ENCODE data around the gene SH3GL3.

The SH3GL3 gene

GRCh38 chr15:83569341-83569740 is 122.2 kb downstream of the SH3GL3 start:
- TF ChIP-seq REST (IDR thresholded peaks at IDR 0.05; ENCODE audit: insufficient read depth in 1 of 2, low read depth in 2 of 2, low read length in 2 of 2): no peak
- TF ChIP-seq SIN3A (IDR thresholded peaks at IDR 0.05; ENCODE audit: borderline replicate concordance, insufficient read depth, low read length): no peak
- no peak for TF ChIP-seq POLR2AphosphoS5 (IDR thresholded peaks at IDR 0.05; ENCODE audit: low read depth, low read length)

- no peak for TF ChIP-seq TAF1 (IDR thresholded peaks at IDR 0.05; ENCODE audit: borderline replicate concordance, insufficient read depth, low read length)
- TF ChIP-seq SIN3A (IDR thresholded peaks at IDR 0.05; ENCODE audit: borderline replicate concordance, insufficient read depth, low read length): no peak
- TF ChIP-seq POLR2AphosphoS5 (IDR thresholded peaks at IDR 0.05; ENCODE audit: low read depth, low read length): no peak
- TF ChIP-seq REST (IDR thresholded peaks at IDR 0.05; ENCODE audit: insufficient read depth in 1 of 2, low read depth in 2 of 2, low read length in 2 of 2): no peak
- no peak for TF ChIP-seq FOXP2 (optimal IDR thresholded peaks at IDR 0.05; ENCODE audit: borderline replicate concordance, extremely low read depth, extremely low read length, insufficient read depth)
Measured at GRCh38 chr15:83570756-83571155, 123.6 kb downstream of the SH3GL3 start.

GRCh38 chr15:83571820-83572707 is 124.9 kb downstream of the SH3GL3 start:
- no peak for TF ChIP-seq SIN3A (IDR thresholded peaks at IDR 0.05; ENCODE audit: borderline replicate concordance, insufficient read depth, low read length)
- TF ChIP-seq TAF1 (IDR thresholded peaks at IDR 0.05; ENCODE audit: borderline replicate concordance, insufficient read depth, low read length): no peak
- TF ChIP-seq FOXP2 (optimal IDR thresholded peaks at IDR 0.05; ENCODE audit: borderline replicate concordance, extremely low read depth, extremely low read length, insufficient read depth): no peak
- no peak for TF ChIP-seq REST (IDR thresholded peaks at IDR 0.05; ENCODE audit: insufficient read depth in 1 of 2, low read depth in 2 of 2, low read length in 2 of 2)
- TF ChIP-seq POLR2AphosphoS5 (IDR thresholded peaks at IDR 0.05; ENCODE audit: low read depth, low read length): no peak

GRCh38 chr15:83574345-83574744 is 127.2 kb downstream of the SH3GL3 start:
- no peak for TF ChIP-seq SIN3A (IDR thresholded peaks at IDR 0.05; ENCODE audit: borderline replicate concordance, insufficient read depth, low read length)
- TF ChIP-seq TAF1 (IDR thresholded peaks at IDR 0.05; ENCODE audit: borderline replicate concordance, insufficient read depth, low read length): no peak
- TF ChIP-seq POLR2AphosphoS5 (IDR thresholded peaks at IDR 0.05; ENCODE audit: low read depth, low read length): no peak
- TF ChIP-seq FOXP2 (optimal IDR thresholded peaks at IDR 0.05; ENCODE audit: borderline replicate concordance, extremely low read depth, extremely low read length, insufficient read depth): no peak
- TF ChIP-seq REST (IDR thresholded peaks at IDR 0.05; ENCODE audit: insufficient read depth in 1 of 2, low read depth in 2 of 2, low read length in 2 of 2): no peak

Data from PFSK-1 (cell line).